GM12878 (cell line): Measurements from ENCODE around the gene VWA7. TPM values are rescaled to one million over a fixed set of nuclear protein-coding genes. Genes with fewer than 3 reads are reported as not detected.

Experiments used
- ATAC-seq: fragments of 200-7000 bp; cut with Tn5 transposase; 3 replicates; pipeline ENCODE4 v1.9.1; 2020; ENCODE audit warnings: mild to moderate bottlenecking, moderate library complexity
- BruUV-seq: library from RNA; stranded (reverse); fragments of 400-500 nt; replicated peaks from 2 replicates; lab custom pipeline; 2021; lab: Mats Ljungman, UMichigan
- CTCF ChIA-PET: fragments of 300-600 bp; sonication (Branson Sonifier 250); formaldehyde crosslinking; extraction: SDS; loops from one replicate; lab custom pipeline; 2021; ENCODE audit warnings: inconsistent platforms; lab: Yijun Ruan, JAX
- POLR2A ChIA-PET: fragments of 350-600 bp; formaldehyde crosslinking; extraction: SDS; loops from one replicate; lab custom pipeline; 2021; ENCODE audit warnings: inconsistent platforms; lab: Charles Lee
- RAD21 ChIA-PET: fragments of 300-600 bp; sonication (Branson Sonifier 250); formaldehyde crosslinking; loops from one replicate; lab custom pipeline; 2023; ENCODE audit warnings: antibody characterized with exemption; ENCODE audit not compliant: unreplicated experiment; lab: Charles Lee
- SMC1A ChIA-PET: fragments of 300-600 bp; sonication (Branson Sonifier 250); formaldehyde crosslinking; loops from one replicate; lab custom pipeline; 2023; ENCODE audit not compliant: unreplicated experiment, uncharacterized antibody; lab: Charles Lee
- DNase-seq: peaks from one replicate; pipeline ENCODE4 v3.0.0-alpha.2; 2011; ENCODE audit warnings: low read depth, low spot score
- FAIRE-seq: peaks from 3 replicates; lab custom pipeline; 2011; peaks lifted over from hg19 to GRCh38; lab: Jason Lieb, UNC
- H2AFZ ChIP-seq: 2 replicates; pipeline ENCODE4 v1.6.0; 2011; ENCODE audit warnings: low read depth, low read length, control low read depth; ENCODE audit not compliant: control insufficient read depth
- H3K27ac ChIP-seq: 2 replicates; pipeline ENCODE4 v1.5.1; 2011; ENCODE audit warnings: control low read depth; ENCODE audit not compliant: control insufficient read depth, insufficient read depth
- H3K27me3 ChIP-seq, 2 experiments: replicated peaks in 1 of 2; 2 replicates each; pipeline versions ENCODE4 v1.6.0 to v1.6.1; 2011; ENCODE audit warnings: low read length in 1 of 2; ENCODE audit not compliant: control insufficient read depth in 2 of 2, insufficient read depth in 2 of 2
- H3K36me3 ChIP-seq, 2 experiments: 2 replicates each; pipeline ENCODE4 v1.5.1; 2011; ENCODE audit warnings: low read length in 1 of 2; ENCODE audit not compliant: control insufficient read depth in 2 of 2, insufficient read depth in 2 of 2
- H3K4me1 ChIP-seq: 2 replicates; pipeline ENCODE4 v1.6.1; 2011; ENCODE audit warnings: mild to moderate bottlenecking, low read length, moderate library complexity, mixed read lengths; ENCODE audit not compliant: control insufficient read depth, insufficient read depth
- H3K4me2 ChIP-seq: 2 replicates; pipeline ENCODE4 v1.6.0; 2011; ENCODE audit warnings: control low read depth; ENCODE audit not compliant: control insufficient read depth, insufficient read depth
- H3K4me3 ChIP-seq: fragments of 200-600 bp; sonication (generic); 2 replicates; pipeline ENCODE4 v1.5.1; 2016
- H3K79me2 ChIP-seq: 2 replicates; pipeline ENCODE4 v1.6.0; 2011; ENCODE audit warnings: low read length; ENCODE audit not compliant: control insufficient read depth, insufficient read depth
- H3K9ac ChIP-seq: 2 replicates; pipeline ENCODE4 v1.8.0; 2011; ENCODE audit warnings: low read length, control low read depth, mixed read lengths; ENCODE audit not compliant: control insufficient read depth, insufficient read depth
- H3K9me3 ChIP-seq: replicated peaks from 3 replicates; pipeline ENCODE4 v1.5.1; 2011; ENCODE audit warnings: mild to moderate bottlenecking, low read length; ENCODE audit not compliant: control insufficient read depth, insufficient read depth
- H4K20me1 ChIP-seq: 2 replicates; pipeline ENCODE4 v1.6.0; 2011; ENCODE audit not compliant: control insufficient read depth, insufficient read depth
- CEBPZ ChIP-seq: fragments of 150-350 bp; IDR thresholded peaks from 2 replicates; pipeline ENCODE4 v1.6.1; 2016; ENCODE audit warnings: low read depth, low read length
- GABPA ChIP-seq: IDR thresholded peaks from 2 replicates; pipeline ENCODE4 v1.6.1; 2014; ENCODE audit warnings: antibody characterized with exemption, low read depth, mild to moderate bottlenecking, inconsistent platforms
- NR2F1 ChIP-seq: fragments of 450-650 bp; conservative IDR thresholded peaks from 2 replicates; pipeline ENCODE4 v1.6.1; 2017; ENCODE audit warnings: mild to moderate bottlenecking
- POLR2A ChIP-seq: IDR thresholded peaks from 2 replicates; pipeline ENCODE4 v1.6.1; 2011; ENCODE audit warnings: low read depth, mild to moderate bottlenecking, low read length
- whole genome bisulfite sequencing: methylation state at CpG from one replicate; pipeline ENCODE4 v1.1.6; 2016; ENCODE audit warnings: low lambda C conversion rate; ENCODE audit not compliant: insufficient replicate concordance, insufficient coverage; ENCODE audit errors: missing lambda C conversion rate; 5-methylcytosine and 5-hydroxymethylcytosine counted together
- in situ Hi-C: fragments of 300-500 bp; cut with MboI; formaldehyde crosslinking; loops from 9 replicates; pipeline ENCODE4 v1.14.3; 2018; ENCODE audit warnings: mixed read lengths
- intact Hi-C: fragments of 100-400 bp; cut with micrococcal nuclease; formaldehyde crosslinking; loops from one replicate; pipeline ENCODE4 v1.14.2; 2022; ENCODE audit not compliant: unreplicated experiment
- polyA plus RNA-seq, 11 experiments: library from polyadenylated mRNA; depleted of rRNA in 4 of 11; unstranded in 6 of 11; stranded (reverse) in 5 of 11; fragments of >200 nt; fragmentation: Nextera tagmentation in 4 of 11; fragmentation: Illumina TruSeq in 1 of 11; extraction: Ambion mirVana in 4 of 11; extraction: Trizol in 1 of 11; gene quantifications; 1 replicate in 1 of 11; 2 replicates in 10 of 11; pipeline versions ENCODE4 v1.2.1 to v1.2.3, GENCODE V29; 2011 to 2016; ENCODE audit warnings: inconsistent platforms in 2 of 11, missing spikeins in 2 of 11, low read depth in 1 of 11
- total RNA-seq, 4 experiments: library from RNA; depleted of rRNA in 3 of 4; stranded (reverse); fragments of >200 nt in 3 of 4; fragmentation: Illumina TruSeq in 1 of 4; extraction: Trizol in 1 of 4; gene quantifications; 2 replicates each; pipeline versions ENCODE4 v1.2.1 to v1.2.3, GENCODE V29; 2013 to 2021

Gene VWA7
- total and polyA plus RNA-seq, 10 of the 15 experiments (the other 5 are each of a cell fraction or from before 2014, with no cell fraction given): 0.11 to 3.1 (median 1.2) TPM; not detected in 1

- no peaks in the 10 kb centered on the region for H3K9me3 ChIP-seq
- RAD21 ChIA-PET: no interaction called here
- H3K79me2 ChIP-seq: no peaks in the 10 kb centered on the region
- no peak for ATAC-seq
- no peak overlapping the region for H3K9ac ChIP-seq
- intact Hi-C loops (no loop called here), in situ Hi-C loops (no loop called here)
- BruUV-seq: no TSS peak
- CTCF ChIA-PET: interaction anchor here (4.1 kb wide), 1 partner anchor 14 kb away, joined by 12 read pairs; the partner anchor contains the start of gene VARS1
- H3K4me1 ChIP-seq: peaks cover 16% of the 10 kb centered on the region
- no peak overlapping the region for H3K27ac ChIP-seq
- no peaks in the 10 kb centered on the region for H3K27me3 ChIP-seq
- POLR2A ChIA-PET: interaction anchor here (1.3 kb wide), 1 partner anchor 8 kb away, joined by 3 read pairs; no protein-coding TSS in a partner anchor
- TF ChIP-seq NR2F1 (peak; percentile 50), GABPA (no peak)
- no peak for FAIRE-seq
- H3K4me3 ChIP-seq: no peak overlapping the region
- H3K36me3 ChIP-seq: peaks cover 6 to 51% of the 10 kb centered on the region in 2 experiments; a peak in 3 of 4 replicates
- WGBS: 80% methylated on average over 21 of the region's 23 CpGs
- no peaks in the 10 kb centered on the region for H4K20me1 ChIP-seq
- no peak for DNase-seq
- H2AFZ ChIP-seq: no peak overlapping the region
- SMC1A ChIA-PET: no interaction called here
- no peak overlapping the region for H3K4me2 ChIP-seq
Measured at GRCh38 chr6:31781244-31782125, 4.4 kb upstream of the VWA7 start.

DNA sequence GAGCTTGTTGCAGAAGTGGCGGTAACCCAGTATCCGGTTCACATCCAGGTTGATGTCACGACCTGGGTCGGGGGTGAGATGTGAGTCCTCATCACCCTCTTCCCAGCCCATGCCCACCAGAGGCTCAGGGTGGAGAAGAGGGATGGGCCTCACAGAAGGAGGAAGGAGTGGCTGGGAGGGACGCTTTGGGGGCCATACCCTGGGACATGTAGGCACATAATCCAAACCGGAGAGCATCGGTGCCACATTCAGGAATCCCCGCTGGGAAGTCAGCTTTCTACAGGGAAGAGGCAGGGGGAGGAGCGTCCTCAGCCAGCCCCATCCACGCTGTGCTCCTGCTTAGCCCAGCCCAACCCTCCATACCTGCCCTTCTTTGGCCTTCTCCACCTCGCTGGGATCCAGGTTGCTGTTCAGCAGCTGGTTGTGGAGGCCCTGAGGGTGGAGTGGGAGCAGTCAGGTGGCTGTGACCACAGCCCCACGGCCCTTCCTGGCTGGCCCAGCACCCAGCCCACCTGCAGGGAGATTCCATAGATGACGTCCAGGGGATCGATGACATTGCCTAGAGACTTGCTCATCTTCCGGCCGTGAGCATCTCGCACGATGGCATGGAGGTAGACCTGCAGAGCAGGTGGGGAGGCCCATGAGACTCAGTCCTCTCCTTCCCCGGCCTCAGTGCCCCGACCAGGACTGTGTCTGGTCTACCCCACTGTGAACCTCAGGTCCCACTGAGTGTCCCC is 3.5 kb upstream of the VWA7 start:
- Histone ChIP-seq H3K4me3 (no peak overlapping the region), H4K20me1 (no peaks in the 10 kb centered on the region), H3K27ac (no peak overlapping the region), H3K79me2 (no peaks in the 10 kb centered on the region), H3K4me2 (no peak overlapping the region), H3K36me3 (peaks cover 6 to 51% of the 10 kb centered on the region in 2 experiments; a peak in 3 of 4 replicates), H2AFZ (no peak overlapping the region), H3K4me1 (peaks cover 18% of the 10 kb centered on the region), H3K9me3 (no peaks in the 10 kb centered on the region), H3K27me3 (no peaks in the 10 kb centered on the region), H3K9ac (no peak overlapping the region)
- intact Hi-C loops (no loop called here), in situ Hi-C loops (no loop called here)
- FAIRE-seq: no peak
- no peak for TF ChIP-seq CEBPZ
- peak; percentile 26; the same call in 1 of the 2 replicates for TF ChIP-seq POLR2A
- ChIA-PET RAD21 (interaction anchor here (0.6 to 1.3 kb wide), 2 partner anchors 82 to 874 kb away, joined by 3 read pairs; partner anchors contain the start of gene NEU1), CTCF (interaction anchor here (1.0 to 4.1 kb wide), 2 partner anchors 10 to 15 kb away, joined by 3 to 12 read pairs; partner anchors contain the start of gene VARS1), SMC1A (interaction anchor here (1.1 kb wide), 1 partner anchor 25 kb away, joined by 4 read pairs; no protein-coding TSS in a partner anchor), POLR2A (interaction anchor here (1.3 to 3.2 kb wide), 2 partner anchors 9 to 33 kb away, joined by 3 to 12 read pairs; partner anchors contain the start of genes HSPA1A and HSPA1L)
- no peak for DNase-seq
- WGBS: 82% methylated on average over 20 of the region's 20 CpGs
- ATAC-seq: no peak
- no TSS peak for BruUV-seq
